ENCODE measurements around the gene THPO. TPM values are rescaled to one million over a fixed set of nuclear protein-coding genes. Genes with fewer than 3 reads are reported as not detected.

Gene THPO
- total RNA-seq, 1 experiment from 2014 or later, result not detected

GRCh38 chr3:184349563-184350470 lies 28.2 kb downstream of the THPO start:
- no peak overlapping the region for H3K9ac ChIP-seq (ENCODE audit: low read length)
- no peaks in the 10 kb centered on the region for H3K79me2 ChIP-seq (ENCODE audit: low read length)
- POLR2A ChIA-PET (ENCODE audit: unreplicated experiment), result no interaction called here
- peaks cover 9% of the 10 kb centered on the region; the same call in 1 of the 2 replicates for H3K36me3 ChIP-seq (ENCODE audit: low read depth, low read length)
- H3K4me3 ChIP-seq (ENCODE audit: low read length), result no peak overlapping the region
- no peaks in the 10 kb centered on the region for H4K20me1 ChIP-seq (ENCODE audit: low read length)
- no peak for ATAC-seq
- no peaks in the 10 kb centered on the region for H3K9me3 ChIP-seq (ENCODE audit: low read length)
- H2AFZ ChIP-seq (ENCODE audit: low read length), result no peak overlapping the region
- H3K9me2 ChIP-seq (replicated peaks; ENCODE audit: low read length), result no peaks in the 10 kb centered on the region
- no TSS peak for BruUV-seq (replicated peaks)
- no peak for DNase-seq
- no peaks in the 10 kb centered on the region for H3K27me3 ChIP-seq (ENCODE audit: low read length)
- H3K4me2 ChIP-seq (ENCODE audit: low read length), result no peak overlapping the region
- intact Hi-C loops (cut with micrococcal nuclease), result loop anchor here (5.0 kb wide), 1 partner anchor 38 kb away; the partner anchor contains the start of gene EIF4G1
- CTCF ChIA-PET, result no interaction called here
- no peak overlapping the region for H3K27ac ChIP-seq (ENCODE audit: low read length)
- no peaks in the 10 kb centered on the region for H3F3A ChIP-seq (ENCODE audit: low read length, unreplicated experiment)
- TF ChIP-seq EZH2 (IDR thresholded peaks at IDR 0.05; ENCODE audit: low read length, unreplicated experiment) (no peak), EZH2phosphoT487 (IDR thresholded peaks at IDR 0.05; ENCODE audit: borderline replicate concordance, low read length) (no peak), CTCF (conservative IDR thresholded peaks at IDR 0.05; ENCODE audit: low read depth, low read length) (no peak)
- peaks cover 3% of the 10 kb centered on the region; the same call in 1 of the 2 replicates for H3K4me1 ChIP-seq (ENCODE audit: insufficient read depth, low read length)

DNA sequence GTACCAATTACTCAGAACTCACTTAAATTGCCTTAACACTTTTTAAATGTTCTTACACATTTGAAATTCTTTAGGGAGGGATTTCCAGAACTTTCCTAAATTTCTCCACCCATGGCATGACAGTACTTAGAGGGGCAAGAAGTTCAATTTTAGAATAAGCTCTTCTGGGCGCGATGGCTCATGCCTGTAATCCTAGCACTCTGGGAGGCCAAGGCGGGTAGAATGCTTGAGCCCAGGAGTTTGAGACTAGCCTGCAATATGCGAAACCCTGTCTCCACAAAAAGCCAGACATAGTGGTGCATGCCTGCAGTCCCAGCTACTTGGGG lies 30.0 kb downstream of the THPO start:
- POLR2A ChIA-PET (ENCODE audit: unreplicated experiment), result no interaction called here

More for the DNA sequence above, 30.0 kb downstream of the THPO start:
- no peaks in the 10 kb centered on the region for H3K79me2 ChIP-seq (ENCODE audit: low read length)
- peaks cover 7% of the 10 kb centered on the region; the same call in 1 of the 2 replicates for H3K36me3 ChIP-seq (ENCODE audit: low read depth, low read length)
- H3K4me2 ChIP-seq (ENCODE audit: low read length), result no peak overlapping the region
- intact Hi-C loops (cut with micrococcal nuclease), result loop anchor here (5.0 kb wide), 1 partner anchor 36 kb away; the partner anchor contains the start of gene EIF4G1
- no peak overlapping the region for H3K4me3 ChIP-seq (ENCODE audit: low read length)
- H3K27me3 ChIP-seq (ENCODE audit: low read length), result no peaks in the 10 kb centered on the region
- no peak overlapping the region for H2AFZ ChIP-seq (ENCODE audit: low read length)
- CTCF ChIA-PET, result interaction anchor here (0.7 kb wide), 1 partner anchor 1238 kb away, joined by 3 read pairs; the partner anchor contains the start of gene SENP2
- H3K4me1 ChIP-seq (ENCODE audit: insufficient read depth, low read length), result peaks cover 3% of the 10 kb centered on the region; the same call in 1 of the 2 replicates
- TF ChIP-seq EZH2phosphoT487 (IDR thresholded peaks at IDR 0.05; ENCODE audit: borderline replicate concordance, low read length) (no peak), CTCF (conservative IDR thresholded peaks at IDR 0.05; ENCODE audit: low read depth, low read length) (no peak), EZH2 (IDR thresholded peaks at IDR 0.05; ENCODE audit: low read length, unreplicated experiment) (no peak)
- no peaks in the 10 kb centered on the region for H3K9me3 ChIP-seq (ENCODE audit: low read length)
- H3F3A ChIP-seq (ENCODE audit: low read length, unreplicated experiment), result no peaks in the 10 kb centered on the region
- no peaks in the 10 kb centered on the region for H3K9me2 ChIP-seq (replicated peaks; ENCODE audit: low read length)
- DNase-seq, result no peak
- no TSS peak for BruUV-seq (replicated peaks)
- no peak for ATAC-seq
- no peaks in the 10 kb centered on the region for H4K20me1 ChIP-seq (ENCODE audit: low read length)
- no peak overlapping the region for H3K9ac ChIP-seq (ENCODE audit: low read length)
- H3K27ac ChIP-seq (ENCODE audit: low read length), result no peak overlapping the region

All from PC-3 (cell line).